HepG2 (cell line): ENCODE results near the gene TEAD3. TPM values are rescaled to one million over a fixed set of nuclear protein-coding genes. Genes with fewer than 3 reads are reported as not detected.

Experiments used
- ATF7-NPFF ChIP-seq: sonication (generic); formaldehyde crosslinking; IDR thresholded peaks from 2 replicates; pipeline ENCODE4 v1.8.1; 2023; ENCODE audit warnings: mild to moderate bottlenecking, low read depth, missing genetic modification reagents, moderate library complexity
- ELF1 ChIP-seq: sonication (generic); formaldehyde crosslinking; IDR thresholded peaks from 2 replicates; pipeline ENCODE4 v1.4.0; 2020; ENCODE audit warnings: missing genetic modification reagents
- FOXM1 ChIP-seq: sonication (generic); formaldehyde crosslinking; IDR thresholded peaks from 2 replicates; pipeline ENCODE4 v1.5.0; 2020; ENCODE audit warnings: missing genetic modification reagents
- ISX ChIP-seq: sonication (generic); formaldehyde crosslinking; conservative IDR thresholded peaks from 2 replicates; pipeline ENCODE4 v1.5.0; 2020; ENCODE audit warnings: missing genetic modification reagents
- MEIS1 ChIP-seq: sonication (generic); formaldehyde crosslinking; IDR thresholded peaks from 2 replicates; pipeline ENCODE4 v1.9.0; 2021; ENCODE audit warnings: mild to moderate bottlenecking, missing genetic modification reagents, moderate library complexity, borderline replicate concordance
- POLR2A ChIP-seq, 2 experiments: IDR thresholded peaks; 2 replicates each; pipeline ENCODE4 v1.6.1; 2011; ENCODE audit warnings: low read depth in 2 of 2, low read length in 2 of 2, mild to moderate bottlenecking in 1 of 2, moderate library complexity in 1 of 2; ENCODE audit not compliant: insufficient read depth in 1 of 2
- PRMT3 ChIP-seq: sonication (generic); formaldehyde crosslinking; IDR thresholded peaks from 2 replicates; pipeline ENCODE4 v1.8.1; 2022; ENCODE audit warnings: low read depth, mild to moderate bottlenecking, moderate library complexity, missing genetic modification reagents, borderline replicate concordance
- SNAPC2 ChIP-seq: sonication (generic); formaldehyde crosslinking; IDR thresholded peaks from 2 replicates; pipeline ENCODE4 v1.8.1; 2022; ENCODE audit warnings: mild to moderate bottlenecking, missing genetic modification reagents
- TCF7 ChIP-seq: sonication (generic); IDR thresholded peaks from 2 replicates; pipeline ENCODE4 v1.6.1; 2016; ENCODE audit warnings: antibody characterized with exemption, low read depth
- XBP1 ChIP-seq: sonication (generic); formaldehyde crosslinking; IDR thresholded peaks from 2 replicates; pipeline ENCODE4 v1.5.0; 2020; ENCODE audit warnings: missing genetic modification reagents
- ZNF235 ChIP-seq: sonication (generic); formaldehyde crosslinking; IDR thresholded peaks from 2 replicates; pipeline ENCODE4 v1.8.1; 2023; ENCODE audit warnings: mild to moderate bottlenecking, missing genetic modification reagents, borderline replicate concordance
- ZNF296 ChIP-seq: sonication (generic); formaldehyde crosslinking; conservative IDR thresholded peaks from 2 replicates; pipeline ENCODE4 v1.5.0; 2020; ENCODE audit warnings: mild to moderate bottlenecking, missing genetic modification reagents
- ZNF484 ChIP-seq: sonication (generic); formaldehyde crosslinking; IDR thresholded peaks from 2 replicates; pipeline ENCODE4 v1.5.1; 2020; ENCODE audit warnings: mild to moderate bottlenecking, low read depth, missing genetic modification reagents, borderline replicate concordance
- ZNF501 ChIP-seq: sonication (generic); formaldehyde crosslinking; IDR thresholded peaks from 2 replicates; pipeline ENCODE4 v1.5.1; 2020; ENCODE audit warnings: mild to moderate bottlenecking, moderate library complexity, missing genetic modification reagents
- ZNF670 ChIP-seq: sonication (generic); formaldehyde crosslinking; IDR thresholded peaks from 2 replicates; pipeline ENCODE4 v1.8.0; 2022; ENCODE audit warnings: mild to moderate bottlenecking, missing genetic modification reagents, borderline replicate concordance
- polyA plus RNA-seq, 8 experiments: library from polyadenylated mRNA; depleted of rRNA in 3 of 8; stranded (reverse) in 7 of 8; unstranded in 1 of 8; fragments of >200 nt; fragmentation: Illumina TruSeq in 4 of 8; extraction: Trizol in 4 of 8; gene quantifications; 2 replicates each; pipeline versions ENCODE4 v1.2.1 to v1.2.3, GENCODE V29; 2011 to 2016; ENCODE audit warnings: low read depth in 4 of 8, missing spikeins in 1 of 8, mixed read lengths in 1 of 8; ENCODE audit not compliant: insufficient read depth in 1 of 8
- total RNA-seq, 5 experiments: library from RNA; depleted of rRNA; stranded (reverse); fragments of >200 nt; fragmentation: Illumina TruSeq; extraction: Trizol; gene quantifications; 2 replicates each; pipeline ENCODE4 v1.2.3, GENCODE V29; 2016; ENCODE audit warnings: low read depth in 1 of 5
- TF ChIP-seq, protein P1 (sequence below): sonication (generic); formaldehyde crosslinking; IDR thresholded peaks from 2 replicates; pipeline ENCODE4 v1.4.0; 2020; ENCODE audit warnings: mild to moderate bottlenecking, missing genetic modification reagents
- TF ChIP-seq, protein P2 (sequence below): sonication (generic); formaldehyde crosslinking; IDR thresholded peaks from 2 replicates; pipeline ENCODE4 v1.5.1; 2020; ENCODE audit warnings: mild to moderate bottlenecking, missing genetic modification reagents, borderline replicate concordance
- TF ChIP-seq, protein P3 (sequence below): sonication (generic); formaldehyde crosslinking; IDR thresholded peaks from 2 replicates; pipeline ENCODE4 v1.5.1; 2020; ENCODE audit warnings: mild to moderate bottlenecking, missing genetic modification reagents, moderate library complexity

TEAD3 gene
- total and polyA plus RNA-seq, 2 of the 13 experiments (the other 11 are each of a cell fraction or from before 2014, with no cell fraction given) = 15.1 to 16.5 TPM

DNA sequence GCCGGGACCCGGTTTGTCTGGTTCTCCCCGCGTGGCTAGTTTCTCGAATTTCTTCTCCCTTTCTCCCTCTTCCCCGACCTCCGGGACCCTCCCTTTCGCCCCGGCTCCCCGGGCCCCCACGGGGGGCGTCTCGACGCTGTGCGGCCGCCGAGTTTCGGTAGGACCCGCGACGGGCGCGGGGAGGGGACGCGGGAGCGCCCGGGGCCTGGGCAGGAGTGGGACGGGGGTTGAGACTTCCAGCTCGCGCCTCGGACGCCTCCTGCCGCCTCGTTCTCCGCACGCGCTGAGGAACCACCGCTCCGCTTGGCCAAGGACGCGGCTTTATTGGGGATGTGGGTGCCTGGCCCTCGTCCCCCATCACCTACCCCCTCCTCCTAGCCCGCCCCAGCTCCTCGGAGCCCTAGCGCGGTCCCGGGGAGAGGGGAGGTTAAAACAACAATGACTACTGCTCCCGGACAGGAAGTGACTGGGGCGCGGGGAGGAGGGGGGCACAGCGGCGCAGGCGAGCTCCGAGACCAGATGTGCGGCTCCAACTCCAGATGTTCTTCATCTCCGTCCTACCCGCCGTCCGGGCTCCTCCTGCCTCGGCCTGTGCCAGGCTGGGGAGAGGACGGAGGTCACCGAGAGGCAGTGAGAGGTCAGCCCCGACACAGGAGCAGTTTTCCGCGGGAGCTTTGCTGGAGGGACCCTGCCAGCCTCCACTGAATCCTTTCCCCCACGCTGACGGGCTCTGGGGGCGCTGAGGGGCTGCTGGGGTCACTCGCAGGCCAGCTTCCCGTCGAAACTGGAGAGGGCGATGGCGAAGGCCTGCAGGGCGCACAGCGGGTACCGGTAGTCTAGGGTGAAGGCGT is 917 bp upstream of the TEAD3 start (continued):
- TF ChIP-seq ATF7-NPFF (CRISPR knock-in tag) = peak; percentile 82
- TF ChIP-seq ZNF235 (CRISPR knock-in tag) = peak; percentile 84; the same call in 1 of the 2 replicates
- TF ChIP-seq POLR2A (IDR thresholded peaks at IDR 0.05; ENCODE audit: insufficient read depth in 1 of 2, low read depth in 2 of 2, low read length in 2 of 2) = no peak
- no peak for TF ChIP-seq ZNF670 (CRISPR knock-in tag)
- peak; percentile 70; the same call in 1 of the 2 replicates for TF ChIP-seq SNAPC2 (CRISPR knock-in tag)
- no peak; the same call in 1 of the 2 replicates for TF ChIP-seq XBP1 (CRISPR knock-in tag)
- TF ChIP-seq FOXM1 (CRISPR knock-in tag) = peak; percentile 73; the same call in 1 of the 2 replicates
- no peak for TF ChIP-seq TCF7
- TF ChIP-seq PRMT3 (CRISPR knock-in tag) = 0 out of 2 replicates have a peak, but pooled peaks have one; percentile 73
- peak; percentile 61; the same call in 1 of the 2 replicates for TF ChIP-seq ZNF484 (CRISPR knock-in tag)
- no peak for TF ChIP-seq ISX (CRISPR knock-in tag)
- TF ChIP-seq, protein P1, sequence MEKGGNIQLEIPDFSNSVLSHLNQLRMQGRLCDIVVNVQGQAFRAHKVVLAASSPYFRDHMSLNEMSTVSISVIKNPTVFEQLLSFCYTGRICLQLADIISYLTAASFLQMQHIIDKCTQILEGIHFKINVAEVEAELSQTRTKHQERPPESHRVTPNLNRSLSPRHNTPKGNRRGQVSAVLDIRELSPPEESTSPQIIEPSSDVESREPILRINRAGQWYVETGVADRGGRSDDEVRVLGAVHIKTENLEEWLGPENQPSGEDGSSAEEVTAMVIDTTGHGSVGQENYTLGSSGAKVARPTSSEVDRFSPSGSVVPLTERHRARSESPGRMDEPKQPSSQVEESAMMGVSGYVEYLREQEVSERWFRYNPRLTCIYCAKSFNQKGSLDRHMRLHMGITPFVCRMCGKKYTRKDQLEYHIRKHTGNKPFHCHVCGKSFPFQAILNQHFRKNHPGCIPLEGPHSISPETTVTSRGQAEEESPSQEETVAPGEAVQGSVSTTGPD = no peak
- TF ChIP-seq, protein P2, sequence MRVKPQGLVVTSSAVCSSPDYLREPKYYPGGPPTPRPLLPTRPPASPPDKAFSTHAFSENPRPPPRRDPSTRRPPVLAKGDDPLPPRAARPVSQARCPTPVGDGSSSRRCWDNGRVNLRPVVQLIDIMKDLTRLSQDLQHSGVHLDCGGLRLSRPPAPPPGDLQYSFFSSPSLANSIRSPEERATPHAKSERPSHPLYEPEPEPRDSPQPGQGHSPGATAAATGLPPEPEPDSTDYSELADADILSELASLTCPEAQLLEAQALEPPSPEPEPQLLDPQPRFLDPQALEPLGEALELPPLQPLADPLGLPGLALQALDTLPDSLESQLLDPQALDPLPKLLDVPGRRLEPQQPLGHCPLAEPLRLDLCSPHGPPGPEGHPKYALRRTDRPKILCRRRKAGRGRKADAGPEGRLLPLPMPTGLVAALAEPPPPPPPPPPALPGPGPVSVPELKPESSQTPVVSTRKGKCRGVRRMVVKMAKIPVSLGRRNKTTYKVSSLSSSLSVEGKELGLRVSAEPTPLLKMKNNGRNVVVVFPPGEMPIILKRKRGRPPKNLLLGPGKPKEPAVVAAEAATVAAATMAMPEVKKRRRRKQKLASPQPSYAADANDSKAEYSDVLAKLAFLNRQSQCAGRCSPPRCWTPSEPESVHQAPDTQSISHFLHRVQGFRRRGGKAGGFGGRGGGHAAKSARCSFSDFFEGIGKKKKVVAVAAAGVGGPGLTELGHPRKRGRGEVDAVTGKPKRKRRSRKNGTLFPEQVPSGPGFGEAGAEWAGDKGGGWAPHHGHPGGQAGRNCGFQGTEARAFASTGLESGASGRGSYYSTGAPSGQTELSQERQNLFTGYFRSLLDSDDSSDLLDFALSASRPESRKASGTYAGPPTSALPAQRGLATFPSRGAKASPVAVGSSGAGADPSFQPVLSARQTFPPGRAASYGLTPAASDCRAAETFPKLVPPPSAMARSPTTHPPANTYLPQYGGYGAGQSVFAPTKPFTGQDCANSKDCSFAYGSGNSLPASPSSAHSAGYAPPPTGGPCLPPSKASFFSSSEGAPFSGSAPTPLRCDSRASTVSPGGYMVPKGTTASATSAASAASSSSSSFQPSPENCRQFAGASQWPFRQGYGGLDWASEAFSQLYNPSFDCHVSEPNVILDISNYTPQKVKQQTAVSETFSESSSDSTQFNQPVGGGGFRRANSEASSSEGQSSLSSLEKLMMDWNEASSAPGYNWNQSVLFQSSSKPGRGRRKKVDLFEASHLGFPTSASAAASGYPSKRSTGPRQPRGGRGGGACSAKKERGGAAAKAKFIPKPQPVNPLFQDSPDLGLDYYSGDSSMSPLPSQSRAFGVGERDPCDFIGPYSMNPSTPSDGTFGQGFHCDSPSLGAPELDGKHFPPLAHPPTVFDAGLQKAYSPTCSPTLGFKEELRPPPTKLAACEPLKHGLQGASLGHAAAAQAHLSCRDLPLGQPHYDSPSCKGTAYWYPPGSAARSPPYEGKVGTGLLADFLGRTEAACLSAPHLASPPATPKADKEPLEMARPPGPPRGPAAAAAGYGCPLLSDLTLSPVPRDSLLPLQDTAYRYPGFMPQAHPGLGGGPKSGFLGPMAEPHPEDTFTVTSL (CRISPR knock-in tag) = peak; percentile 42; the same call in 1 of the 2 replicates
- TF ChIP-seq MEIS1 (CRISPR knock-in tag) = no peak; the same call in 1 of the 2 replicates
- TF ChIP-seq ZNF296 (CRISPR knock-in tag) = peak; percentile 86
- TF ChIP-seq, protein P3, sequence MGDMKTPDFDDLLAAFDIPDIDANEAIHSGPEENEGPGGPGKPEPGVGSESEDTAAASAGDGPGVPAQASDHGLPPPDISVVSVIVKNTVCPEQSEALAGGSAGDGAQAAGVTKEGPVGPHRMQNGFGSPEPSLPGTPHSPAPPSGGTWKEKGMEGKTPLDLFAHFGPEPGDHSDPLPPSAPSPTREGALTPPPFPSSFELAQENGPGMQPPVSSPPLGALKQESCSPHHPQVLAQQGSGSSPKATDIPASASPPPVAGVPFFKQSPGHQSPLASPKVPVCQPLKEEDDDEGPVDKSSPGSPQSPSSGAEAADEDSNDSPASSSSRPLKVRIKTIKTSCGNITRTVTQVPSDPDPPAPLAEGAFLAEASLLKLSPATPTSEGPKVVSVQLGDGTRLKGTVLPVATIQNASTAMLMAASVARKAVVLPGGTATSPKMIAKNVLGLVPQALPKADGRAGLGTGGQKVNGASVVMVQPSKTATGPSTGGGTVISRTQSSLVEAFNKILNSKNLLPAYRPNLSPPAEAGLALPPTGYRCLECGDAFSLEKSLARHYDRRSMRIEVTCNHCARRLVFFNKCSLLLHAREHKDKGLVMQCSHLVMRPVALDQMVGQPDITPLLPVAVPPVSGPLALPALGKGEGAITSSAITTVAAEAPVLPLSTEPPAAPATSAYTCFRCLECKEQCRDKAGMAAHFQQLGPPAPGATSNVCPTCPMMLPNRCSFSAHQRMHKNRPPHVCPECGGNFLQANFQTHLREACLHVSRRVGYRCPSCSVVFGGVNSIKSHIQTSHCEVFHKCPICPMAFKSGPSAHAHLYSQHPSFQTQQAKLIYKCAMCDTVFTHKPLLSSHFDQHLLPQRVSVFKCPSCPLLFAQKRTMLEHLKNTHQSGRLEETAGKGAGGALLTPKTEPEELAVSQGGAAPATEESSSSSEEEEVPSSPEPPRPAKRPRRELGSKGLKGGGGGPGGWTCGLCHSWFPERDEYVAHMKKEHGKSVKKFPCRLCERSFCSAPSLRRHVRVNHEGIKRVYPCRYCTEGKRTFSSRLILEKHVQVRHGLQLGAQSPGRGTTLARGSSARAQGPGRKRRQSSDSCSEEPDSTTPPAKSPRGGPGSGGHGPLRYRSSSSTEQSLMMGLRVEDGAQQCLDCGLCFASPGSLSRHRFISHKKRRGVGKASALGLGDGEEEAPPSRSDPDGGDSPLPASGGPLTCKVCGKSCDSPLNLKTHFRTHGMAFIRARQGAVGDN (CRISPR knock-in tag) = peak; percentile 99
- TF ChIP-seq ELF1 (CRISPR knock-in tag) = peak; percentile 68
- peak; percentile 50; the same call in 1 of the 2 replicates for TF ChIP-seq ZNF501 (CRISPR knock-in tag)
